HepG2 (cell line): Measurements from ENCODE around the gene CRIP1. TPM values are rescaled to one million over a fixed set of nuclear protein-coding genes. Genes with fewer than 3 reads are reported as not detected.
A peak's percentile ranks its signal among the peaks of the same experiment; 100 is the strongest.

Experiments
- ATAC-seq: fragments of 200-7000 bp; cut with Tn5 transposase; 3 replicates; pipeline ENCODE4 v1.9.1; 2020; ENCODE audit warnings: mild to moderate bottlenecking, moderate library complexity
- BruUV-seq: library from RNA; stranded (reverse); fragments of 400-500 nt; replicated peaks from 2 replicates; lab custom pipeline; 2021; lab: Mats Ljungman, UMichigan
- CTCF ChIA-PET: fragments of 300-600 bp; formaldehyde crosslinking; extraction: SDS; loops from one replicate; lab custom pipeline; 2021; ENCODE audit warnings: low total read pairs, inconsistent platforms, low intra/inter-chr PET ratio; lab: Yijun Ruan, JAX
- POLR2A ChIA-PET: fragments of 350-600 bp; sonication (Branson Sonifier 250); formaldehyde crosslinking; loops from one replicate; lab custom pipeline; 2020; ENCODE audit warnings: antibody characterized with exemption, inconsistent platforms; lab: Yijun Ruan, JAX
- DNase-seq: peaks from one replicate; pipeline ENCODE4 v3.0.0-alpha.2; 2015; ENCODE audit warnings: low spot score
- FAIRE-seq: peaks from 3 replicates; lab custom pipeline; 2011; peaks lifted over from hg19 to GRCh38; lab: Jason Lieb, UNC
- H2AFZ ChIP-seq: one replicate; pipeline ENCODE4 v1.6.1; 2011; ENCODE audit warnings: low read length, inconsistent platforms
- H3K27ac ChIP-seq: fragments of 300-600 bp; 3 replicates; pipeline ENCODE4 v1.8.0; 2011; ENCODE audit warnings: mixed run types, mild to moderate bottlenecking, mixed read lengths, low read length, inconsistent platforms; ENCODE audit not compliant: insufficient read depth; ENCODE audit errors: extremely low read length
- H3K27me3 ChIP-seq, 2 experiments: fragments of 200-600 bp in 1 of 2; 2 replicates in 1 of 2; 3 replicates in 1 of 2; pipeline versions ENCODE4 v1.6.0 to v1.8.0; 2011; ENCODE audit warnings: low read length in 2 of 2, mild to moderate bottlenecking in 2 of 2, moderate library complexity in 2 of 2, inconsistent platforms in 1 of 2; ENCODE audit not compliant: insufficient read depth in 2 of 2, control insufficient read depth in 1 of 2
- H3K36me3 ChIP-seq, 2 experiments: fragments of 200-600 bp in 1 of 2; replicated peaks in 1 of 2; 2 replicates in 1 of 2; 3 replicates in 1 of 2; pipeline versions ENCODE4 v1.5.1 to v1.8.0; 2011; ENCODE audit warnings: low read length in 2 of 2, inconsistent platforms in 1 of 2; ENCODE audit not compliant: insufficient read depth in 2 of 2, control insufficient read depth in 1 of 2
- H3K4me1 ChIP-seq: 2 replicates; pipeline ENCODE4 v1.5.1; 2012; ENCODE audit warnings: low read length, inconsistent platforms; ENCODE audit not compliant: insufficient read depth
- H3K4me2 ChIP-seq: 2 replicates; pipeline ENCODE4 v1.6.0; 2011; ENCODE audit warnings: low read depth, low read length, inconsistent platforms
- H3K4me3 ChIP-seq, 3 experiments: fragments of 200-600 bp in 1 of 3; sonication (generic), shearing (Covaris generic) in 1 of 3; replicated peaks in 1 of 3; 2 replicates each; pipeline ENCODE4 v1.5.1; 2011 to 2016; ENCODE audit warnings: low read length in 3 of 3, inconsistent platforms in 2 of 3, low read depth in 2 of 3, mild to moderate bottlenecking in 2 of 3, control low read depth in 1 of 3, mixed read lengths in 1 of 3; ENCODE audit not compliant: insufficient read depth in 1 of 3
- H3K79me2 ChIP-seq: one replicate; pipeline ENCODE4 v1.6.1; 2011; ENCODE audit warnings: low read length, inconsistent platforms; ENCODE audit not compliant: insufficient read depth
- H3K9ac ChIP-seq: 2 replicates; pipeline ENCODE4 v1.6.0; 2011; ENCODE audit warnings: mild to moderate bottlenecking, low read depth, low read length, inconsistent platforms; ENCODE audit not compliant: insufficient read depth
- H3K9me3 ChIP-seq: 2 replicates; pipeline ENCODE4 v1.5.1; 2012; ENCODE audit warnings: mild to moderate bottlenecking, low read length
- H4K20me1 ChIP-seq: 2 replicates; pipeline ENCODE4 v1.6.0; 2011; ENCODE audit warnings: inconsistent platforms, mild to moderate bottlenecking, low read length, moderate library complexity; ENCODE audit not compliant: insufficient read depth
- AGO1 ChIP-seq: fragments of 200-400 bp; formaldehyde crosslinking; IDR thresholded peaks from 2 replicates; pipeline ENCODE4 v1.6.1; 2017; ENCODE audit warnings: mild to moderate bottlenecking, low read depth, low read length, moderate library complexity; ENCODE audit not compliant: poor library complexity, severe bottlenecking
- AGO2 ChIP-seq: fragments of 200-400 bp; formaldehyde crosslinking; optimal IDR thresholded peaks from 2 replicates; pipeline ENCODE3; 2017; ENCODE audit warnings: mild to moderate bottlenecking, low read depth, low read length, moderate library complexity
- ARNTL ChIP-seq: sonication (generic); formaldehyde crosslinking; IDR thresholded peaks from 2 replicates; pipeline ENCODE4 v1.4.0; 2020; ENCODE audit warnings: mild to moderate bottlenecking, missing genetic modification reagents
- GATA4 ChIP-seq: sonication (generic); IDR thresholded peaks from 2 replicates; pipeline ENCODE4 v1.6.1; 2016; ENCODE audit warnings: antibody characterized with exemption, low read depth, borderline replicate concordance
- IKZF4 ChIP-seq: sonication (generic); formaldehyde crosslinking; IDR thresholded peaks from 2 replicates; pipeline ENCODE4 v1.5.1; 2020; ENCODE audit warnings: borderline replicate concordance, mild to moderate bottlenecking, low read depth, missing genetic modification reagents; ENCODE audit errors: not compliant biosample characterization
- ZBTB38 ChIP-seq: sonication (generic); formaldehyde crosslinking; IDR thresholded peaks from 2 replicates; pipeline ENCODE4 v1.5.1; 2020; ENCODE audit warnings: mild to moderate bottlenecking, missing genetic modification reagents
- ZFX ChIP-seq: sonication (generic); formaldehyde crosslinking; IDR thresholded peaks from 2 replicates; pipeline ENCODE4 v1.4.0; 2020; ENCODE audit warnings: mild to moderate bottlenecking, low read depth, missing genetic modification reagents, moderate library complexity
- ZFY ChIP-seq: sonication (generic); formaldehyde crosslinking; IDR thresholded peaks from 2 replicates; pipeline ENCODE4 v1.4.0; 2020; ENCODE audit warnings: missing genetic modification reagents
- ZNF501 ChIP-seq: sonication (generic); formaldehyde crosslinking; IDR thresholded peaks from 2 replicates; pipeline ENCODE4 v1.5.1; 2020; ENCODE audit warnings: mild to moderate bottlenecking, moderate library complexity, missing genetic modification reagents
- ZNF605 ChIP-seq: sonication (generic); formaldehyde crosslinking; IDR thresholded peaks from 2 replicates; pipeline ENCODE4 v1.8.0; 2022; ENCODE audit warnings: mild to moderate bottlenecking, missing genetic modification reagents
- WGBS: methylation state at CpG from one replicate; pipeline ENCODE4 v1.1.6; 2017; ENCODE audit warnings: low lambda C conversion rate; 5-methylcytosine and 5-hydroxymethylcytosine counted together
- in situ Hi-C: cut with HindIII; loops from 2 replicates; pipeline ENCODE4 v1.10.0; 2017; ENCODE audit warnings: low pct_unique_long_range_greater_than_20kb; ENCODE audit not compliant: extremely low pct_ligation_motif_present
- intact Hi-C: fragments of 100-400 bp; cut with micrococcal nuclease; formaldehyde crosslinking; loops from one replicate; pipeline ENCODE4 v1.10.0; 2022; ENCODE audit not compliant: unreplicated experiment
- polyA plus RNA-seq, 8 experiments: library from polyadenylated mRNA; depleted of rRNA in 3 of 8; stranded (reverse) in 7 of 8; unstranded in 1 of 8; fragments of >200 nt; fragmentation: Illumina TruSeq in 4 of 8; extraction: Trizol in 4 of 8; gene quantifications; 2 replicates each; pipeline versions ENCODE4 v1.2.1 to v1.2.3, GENCODE V29; 2011 to 2016; ENCODE audit warnings: low read depth in 4 of 8, missing spikeins in 1 of 8, mixed read lengths in 1 of 8; ENCODE audit not compliant: insufficient read depth in 1 of 8
- total RNA-seq, 5 experiments: library from RNA; depleted of rRNA; stranded (reverse); fragments of >200 nt; fragmentation: Illumina TruSeq; extraction: Trizol; gene quantifications; 2 replicates each; pipeline ENCODE4 v1.2.3, GENCODE V29; 2016; ENCODE audit warnings: low read depth in 1 of 5
- TF ChIP-seq, protein P1 (sequence below): sonication (generic); formaldehyde crosslinking; IDR thresholded peaks from 2 replicates; pipeline ENCODE4 v1.5.1; 2020; ENCODE audit warnings: mild to moderate bottlenecking, missing genetic modification reagents, moderate library complexity
- TF ChIP-seq, protein P2 (sequence below): sonication (generic); IDR thresholded peaks from 2 replicates; pipeline ENCODE4 v1.6.1; 2016; ENCODE audit warnings: low read depth, borderline replicate concordance
- TF ChIP-seq, protein P3 (sequence below): sonication (generic); formaldehyde crosslinking; IDR thresholded peaks from 2 replicates; pipeline ENCODE4 v1.9.0; 2022; ENCODE audit warnings: low read depth, missing genetic modification reagents

The CRIP1 gene
- total and polyA plus RNA-seq, 2 of the 13 experiments (the other 11 are each of a cell fraction or from before 2014, with no cell fraction given) = 53.9 to 59.5 TPM

DNA sequence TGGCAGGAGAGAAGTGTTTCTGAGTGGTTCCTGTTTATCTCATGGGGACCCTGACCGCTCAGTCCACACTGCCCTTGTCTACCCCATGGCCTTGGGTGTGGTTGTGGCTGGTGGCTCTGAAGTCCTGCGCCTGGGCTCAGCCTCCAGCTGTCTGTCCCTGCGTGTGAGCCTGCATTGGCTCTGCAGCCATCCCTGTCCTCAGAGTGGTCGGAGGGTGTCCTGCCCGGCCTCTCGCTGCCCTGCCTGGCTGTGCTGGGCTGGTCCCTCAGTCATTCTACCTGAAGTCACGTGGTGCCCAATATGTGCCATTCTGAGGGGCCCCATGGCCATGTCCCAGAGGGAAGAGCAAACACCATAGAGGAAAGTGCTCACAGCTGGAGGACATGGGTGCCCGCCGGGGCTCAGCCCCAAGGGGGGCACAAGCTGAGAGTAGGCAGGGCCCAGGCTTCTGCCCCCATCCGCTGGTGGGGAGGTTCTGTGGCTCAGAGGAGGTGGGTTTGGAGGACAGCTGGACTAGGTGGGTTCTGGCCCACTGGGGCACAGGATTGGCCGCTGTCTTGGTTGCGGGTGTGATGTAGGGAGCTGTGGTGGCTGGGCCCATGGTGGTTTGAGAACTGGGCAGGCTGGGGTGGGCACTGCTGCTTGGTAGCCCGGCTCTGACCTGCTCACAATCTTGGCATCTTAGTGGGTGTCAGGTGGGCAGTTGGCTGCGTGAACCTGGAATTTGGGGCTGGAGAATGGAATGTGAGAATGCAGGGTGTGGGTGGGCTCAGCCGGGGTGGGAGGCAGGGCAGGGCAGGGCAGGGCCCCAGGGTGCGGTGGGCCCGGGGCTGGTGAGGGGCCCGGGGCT lies 16.0 kb downstream of the CRIP1 start:
- Histone ChIP-seq H4K20me1 (no peaks in the 10 kb centered on the region), H2AFZ (no peak overlapping the region), H3K9ac (peak overlapping the region; percentile 16; the same call in 1 of the 2 replicates), H3K27me3 (peaks cover 0 to 20% of the 10 kb centered on the region in 2 experiments; a peak in 4 of 5 replicates), H3K79me2 (no peaks in the 10 kb centered on the region), H3K4me1 (peaks cover 78% of the 10 kb centered on the region), H3K27ac (no peak overlapping the region), H3K9me3 (no peaks in the 10 kb centered on the region), H3K4me3 (no peak overlapping the region; a peak in 1 of 6 replicates), H3K36me3 (no peaks in the 10 kb centered on the region), H3K4me2 (peak overlapping the region; percentile 24; the same call in 1 of the 2 replicates)
- DNase-seq (no peak), FAIRE-seq (no peak), ATAC-seq (peak; percentile 4; the same call in 2 of the 3 replicates)
- no TSS peak for BruUV-seq
- WGBS = 66% methylated on average over 11 of the region's 18 CpGs
- ChIA-PET CTCF (no interaction called here), POLR2A (no interaction called here)
- in situ Hi-C loops = no loop called here
- intact Hi-C loops = no loop called here
- 0 out of 2 replicates have a peak, but pooled peaks have one; percentile 12 for TF ChIP-seq GATA4
- TF ChIP-seq, protein P1, sequence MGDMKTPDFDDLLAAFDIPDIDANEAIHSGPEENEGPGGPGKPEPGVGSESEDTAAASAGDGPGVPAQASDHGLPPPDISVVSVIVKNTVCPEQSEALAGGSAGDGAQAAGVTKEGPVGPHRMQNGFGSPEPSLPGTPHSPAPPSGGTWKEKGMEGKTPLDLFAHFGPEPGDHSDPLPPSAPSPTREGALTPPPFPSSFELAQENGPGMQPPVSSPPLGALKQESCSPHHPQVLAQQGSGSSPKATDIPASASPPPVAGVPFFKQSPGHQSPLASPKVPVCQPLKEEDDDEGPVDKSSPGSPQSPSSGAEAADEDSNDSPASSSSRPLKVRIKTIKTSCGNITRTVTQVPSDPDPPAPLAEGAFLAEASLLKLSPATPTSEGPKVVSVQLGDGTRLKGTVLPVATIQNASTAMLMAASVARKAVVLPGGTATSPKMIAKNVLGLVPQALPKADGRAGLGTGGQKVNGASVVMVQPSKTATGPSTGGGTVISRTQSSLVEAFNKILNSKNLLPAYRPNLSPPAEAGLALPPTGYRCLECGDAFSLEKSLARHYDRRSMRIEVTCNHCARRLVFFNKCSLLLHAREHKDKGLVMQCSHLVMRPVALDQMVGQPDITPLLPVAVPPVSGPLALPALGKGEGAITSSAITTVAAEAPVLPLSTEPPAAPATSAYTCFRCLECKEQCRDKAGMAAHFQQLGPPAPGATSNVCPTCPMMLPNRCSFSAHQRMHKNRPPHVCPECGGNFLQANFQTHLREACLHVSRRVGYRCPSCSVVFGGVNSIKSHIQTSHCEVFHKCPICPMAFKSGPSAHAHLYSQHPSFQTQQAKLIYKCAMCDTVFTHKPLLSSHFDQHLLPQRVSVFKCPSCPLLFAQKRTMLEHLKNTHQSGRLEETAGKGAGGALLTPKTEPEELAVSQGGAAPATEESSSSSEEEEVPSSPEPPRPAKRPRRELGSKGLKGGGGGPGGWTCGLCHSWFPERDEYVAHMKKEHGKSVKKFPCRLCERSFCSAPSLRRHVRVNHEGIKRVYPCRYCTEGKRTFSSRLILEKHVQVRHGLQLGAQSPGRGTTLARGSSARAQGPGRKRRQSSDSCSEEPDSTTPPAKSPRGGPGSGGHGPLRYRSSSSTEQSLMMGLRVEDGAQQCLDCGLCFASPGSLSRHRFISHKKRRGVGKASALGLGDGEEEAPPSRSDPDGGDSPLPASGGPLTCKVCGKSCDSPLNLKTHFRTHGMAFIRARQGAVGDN (CRISPR knock-in tag) = peak; percentile 69
- TF ChIP-seq ZBTB38 (CRISPR knock-in tag) = peak; percentile 59; the same call in 1 of the 2 replicates
- no peak for TF ChIP-seq ZNF501 (CRISPR knock-in tag)
- peak; percentile 92 for TF ChIP-seq AGO1
- TF ChIP-seq AGO2 = peak; percentile 93
- TF ChIP-seq, protein P2, sequence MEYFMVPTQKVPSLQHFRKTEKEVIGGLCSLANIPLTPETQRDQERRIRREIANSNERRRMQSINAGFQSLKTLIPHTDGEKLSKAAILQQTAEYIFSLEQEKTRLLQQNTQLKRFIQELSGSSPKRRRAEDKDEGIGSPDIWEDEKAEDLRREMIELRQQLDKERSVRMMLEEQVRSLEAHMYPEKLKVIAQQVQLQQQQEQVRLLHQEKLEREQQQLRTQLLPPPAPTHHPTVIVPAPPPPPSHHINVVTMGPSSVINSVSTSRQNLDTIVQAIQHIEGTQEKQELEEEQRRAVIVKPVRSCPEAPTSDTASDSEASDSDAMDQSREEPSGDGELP = peak; percentile 38; the same call in 1 of the 2 replicates
- no peak for TF ChIP-seq ARNTL
- TF ChIP-seq ZFX = peak; percentile 57
- TF ChIP-seq, protein P3, sequence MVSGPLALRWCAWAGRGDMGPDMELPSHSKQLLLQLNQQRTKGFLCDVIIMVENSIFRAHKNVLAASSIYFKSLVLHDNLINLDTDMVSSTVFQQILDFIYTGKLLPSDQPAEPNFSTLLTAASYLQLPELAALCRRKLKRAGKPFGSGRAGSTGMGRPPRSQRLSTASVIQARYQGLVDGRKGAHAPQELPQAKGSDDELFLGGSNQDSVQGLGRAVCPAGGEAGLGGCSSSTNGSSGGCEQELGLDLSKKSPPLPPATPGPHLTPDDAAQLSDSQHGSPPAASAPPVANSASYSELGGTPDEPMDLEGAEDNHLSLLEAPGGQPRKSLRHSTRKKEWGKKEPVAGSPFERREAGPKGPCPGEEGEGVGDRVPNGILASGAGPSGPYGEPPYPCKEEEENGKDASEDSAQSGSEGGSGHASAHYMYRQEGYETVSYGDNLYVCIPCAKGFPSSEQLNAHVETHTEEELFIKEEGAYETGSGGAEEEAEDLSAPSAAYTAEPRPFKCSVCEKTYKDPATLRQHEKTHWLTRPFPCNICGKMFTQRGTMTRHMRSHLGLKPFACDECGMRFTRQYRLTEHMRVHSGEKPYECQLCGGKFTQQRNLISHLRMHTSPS (CRISPR knock-in tag) = 0 out of 2 replicates have a peak, but pooled peaks have one; percentile 35
- 0 out of 2 replicates have a peak, but pooled peaks have one; percentile 29 for TF ChIP-seq ZNF605
- no peak for TF ChIP-seq ZFY (CRISPR knock-in tag)
- peak; percentile 9 for TF ChIP-seq IKZF4
